OCI-LY3 (cell line): ENCODE data around the gene BTBD2.

Source experiments
- EZH2phosphoT487 ChIP-seq: fragments of 200-600 bp; shearing (Covaris generic); IDR thresholded peaks from 2 replicates; pipeline ENCODE4 v1.6.1; 2018; ENCODE audit warnings: antibody characterized with exemption, mixed run types, low read depth
- TF ChIP-seq, protein P1 (sequence below): fragments of 200-600, 300-600 bp; sonication (generic); IDR thresholded peaks from 2 replicates; pipeline ENCODE4 v1.5.1; 2014; ENCODE audit warnings: antibody characterized with exemption, low read length, low read depth

DNA sequence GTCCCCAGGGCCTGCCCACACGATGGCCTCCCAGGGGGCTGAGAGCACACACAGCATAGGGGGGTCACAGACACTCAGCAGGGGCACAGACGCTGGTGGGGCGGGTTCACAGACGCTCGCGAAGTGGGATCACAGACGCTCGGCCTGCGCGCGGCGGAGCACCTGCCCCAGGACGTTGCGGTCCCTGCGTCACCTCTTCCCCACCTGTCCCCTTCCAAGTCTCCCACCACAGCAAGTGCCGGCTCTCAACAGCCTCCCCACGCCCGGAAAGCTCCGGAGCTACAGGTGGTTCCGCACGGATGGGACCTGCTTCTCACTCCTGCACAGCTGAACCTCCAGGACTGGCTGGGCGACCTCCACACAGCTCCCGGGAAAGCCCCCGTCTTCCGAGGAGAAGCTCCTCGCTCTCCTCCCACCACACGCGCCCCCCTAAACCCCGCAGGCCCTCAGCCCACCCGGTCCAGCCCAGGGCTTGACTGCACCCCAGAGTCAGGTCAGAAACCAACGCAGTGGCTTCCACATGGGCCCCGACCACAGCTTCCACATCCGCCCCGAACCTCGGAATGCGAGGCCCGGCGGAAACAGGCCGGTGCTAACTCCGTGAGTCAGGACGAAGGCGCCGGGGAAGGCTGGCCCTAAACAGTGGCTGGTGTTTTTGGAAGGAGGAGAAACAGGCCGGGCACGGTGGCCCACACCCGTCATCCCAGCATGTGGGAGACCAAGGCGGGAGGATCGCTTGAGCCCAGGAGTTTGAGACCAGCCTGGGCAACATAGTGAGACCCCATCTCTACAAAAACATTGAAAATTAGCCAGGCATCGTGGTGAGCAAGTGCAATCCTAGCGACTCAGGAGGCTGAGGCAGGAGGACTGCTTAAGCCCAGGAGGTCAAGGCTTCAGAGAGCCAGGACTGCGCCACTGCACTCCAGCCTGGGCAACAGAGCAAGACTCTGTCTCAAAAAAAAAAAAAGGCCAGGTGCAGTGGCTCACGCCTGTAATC is 16.5 kb downstream of the BTBD2 start:
- TF ChIP-seq, protein P1, sequence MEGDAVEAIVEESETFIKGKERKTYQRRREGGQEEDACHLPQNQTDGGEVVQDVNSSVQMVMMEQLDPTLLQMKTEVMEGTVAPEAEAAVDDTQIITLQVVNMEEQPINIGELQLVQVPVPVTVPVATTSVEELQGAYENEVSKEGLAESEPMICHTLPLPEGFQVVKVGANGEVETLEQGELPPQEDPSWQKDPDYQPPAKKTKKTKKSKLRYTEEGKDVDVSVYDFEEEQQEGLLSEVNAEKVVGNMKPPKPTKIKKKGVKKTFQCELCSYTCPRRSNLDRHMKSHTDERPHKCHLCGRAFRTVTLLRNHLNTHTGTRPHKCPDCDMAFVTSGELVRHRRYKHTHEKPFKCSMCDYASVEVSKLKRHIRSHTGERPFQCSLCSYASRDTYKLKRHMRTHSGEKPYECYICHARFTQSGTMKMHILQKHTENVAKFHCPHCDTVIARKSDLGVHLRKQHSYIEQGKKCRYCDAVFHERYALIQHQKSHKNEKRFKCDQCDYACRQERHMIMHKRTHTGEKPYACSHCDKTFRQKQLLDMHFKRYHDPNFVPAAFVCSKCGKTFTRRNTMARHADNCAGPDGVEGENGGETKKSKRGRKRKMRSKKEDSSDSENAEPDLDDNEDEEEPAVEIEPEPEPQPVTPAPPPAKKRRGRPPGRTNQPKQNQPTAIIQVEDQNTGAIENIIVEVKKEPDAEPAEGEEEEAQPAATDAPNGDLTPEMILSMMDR: no peak
- no peak for TF ChIP-seq EZH2phosphoT487
